ENCODE measurements around the gene CALU.

The CALU gene

GRCh38 chr7:128744366-128744905 lies 5.3 kb downstream of the CALU start:
- in situ Hi-C loops (cut with HindIII; ENCODE audit: low sequenced_read_pairs), result no loop called here

DNA sequence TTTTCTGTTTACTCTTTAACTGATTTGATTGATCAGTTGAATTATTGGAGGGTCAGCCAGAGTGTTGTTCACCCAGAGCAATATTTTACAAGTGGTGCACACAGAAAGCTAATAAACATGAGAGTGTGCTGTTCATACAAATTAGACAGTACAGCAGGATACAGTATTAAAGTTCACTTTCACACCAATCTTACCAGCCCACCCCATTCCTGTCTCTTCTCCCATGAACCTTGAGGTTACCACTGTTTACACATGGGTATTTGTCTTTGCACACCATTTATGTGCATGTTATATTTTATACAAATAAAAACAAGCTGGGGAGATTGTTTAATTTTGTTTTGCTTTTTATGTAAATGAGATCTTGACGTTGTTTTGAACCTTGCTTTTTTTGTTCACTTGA lies 6.5 kb downstream of the CALU start:
- in situ Hi-C loops (cut with HindIII; ENCODE audit: low sequenced_read_pairs), result no loop called here

DNA sequence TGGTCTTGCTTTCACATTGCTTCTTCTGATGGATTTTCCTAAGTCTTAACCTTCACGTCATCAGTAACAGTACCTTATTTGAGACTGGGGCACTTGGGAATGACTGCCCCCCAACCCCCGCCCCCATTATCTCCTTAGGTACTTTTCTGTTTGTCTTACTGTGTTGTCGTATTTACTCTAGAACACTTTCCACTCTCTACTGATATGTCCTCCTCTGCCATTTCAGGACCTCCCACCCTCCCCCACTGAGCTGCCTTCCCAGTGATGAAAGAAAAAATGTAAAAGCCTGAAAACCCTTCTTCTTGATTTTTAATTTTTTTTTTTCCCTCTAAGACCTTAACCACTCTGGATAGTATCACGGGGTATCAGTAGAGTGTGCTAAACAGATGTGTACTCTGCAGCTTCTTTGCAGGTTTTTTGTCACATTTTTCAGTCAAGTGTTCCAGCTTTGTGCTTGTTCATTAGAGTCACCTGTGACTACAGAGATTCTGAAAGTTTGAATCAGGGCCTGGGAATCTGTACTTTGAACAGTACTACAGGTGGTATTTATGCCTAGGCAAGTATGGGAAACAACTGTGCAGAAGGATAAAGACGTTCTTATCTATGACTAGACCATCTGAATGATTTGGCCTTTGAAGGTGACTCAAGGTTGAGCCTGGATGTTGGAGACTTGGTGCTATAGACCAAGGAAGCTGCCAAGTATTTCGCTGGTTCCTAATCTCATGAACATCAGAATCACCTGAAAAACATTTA lies 8.3 kb downstream of the CALU start:
- in situ Hi-C loops (cut with HindIII; ENCODE audit: low sequenced_read_pairs), result no loop called here

GRCh38 chr7:128752251-128752650 lies 13.1 kb downstream of the CALU start:
- in situ Hi-C loops (cut with HindIII; ENCODE audit: low sequenced_read_pairs), result no loop called here

DNA sequence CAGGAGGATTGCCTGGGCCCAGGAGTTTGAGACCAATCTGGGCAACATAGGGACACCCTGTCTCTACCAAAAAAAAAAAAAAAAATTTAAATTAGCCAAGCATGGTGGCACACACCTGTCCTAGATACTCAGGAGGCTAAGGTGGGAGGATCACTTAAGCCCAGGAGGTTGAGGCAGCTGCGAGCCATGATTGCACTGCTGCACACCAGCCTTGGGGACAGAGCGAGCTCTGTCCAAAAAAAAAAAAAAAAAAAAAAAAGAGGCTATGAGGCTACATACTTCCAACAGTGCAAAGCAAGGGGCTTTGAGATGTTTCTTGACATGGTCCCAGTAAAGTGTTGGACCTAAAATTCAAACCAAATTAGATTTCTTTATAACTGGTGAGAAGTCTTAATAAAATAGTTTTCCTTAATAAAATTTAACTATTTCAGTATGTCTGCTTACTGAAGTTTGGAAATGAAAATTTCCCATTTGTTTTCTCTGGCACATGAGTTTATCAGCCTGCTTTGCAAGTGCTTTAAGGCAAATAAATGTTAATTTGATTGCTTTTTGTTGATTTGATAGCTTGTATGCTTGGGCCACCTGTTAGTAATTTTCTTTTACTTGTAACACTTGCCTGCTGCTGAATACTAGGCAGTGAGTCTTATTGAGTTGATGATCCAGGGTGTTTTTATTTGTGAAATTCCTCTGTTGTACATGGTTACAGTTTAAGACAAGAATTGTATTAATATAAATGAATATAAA lies 16.1 kb downstream of the CALU start:
- in situ Hi-C loops (cut with HindIII; ENCODE audit: low sequenced_read_pairs), result no loop called here

DNA sequence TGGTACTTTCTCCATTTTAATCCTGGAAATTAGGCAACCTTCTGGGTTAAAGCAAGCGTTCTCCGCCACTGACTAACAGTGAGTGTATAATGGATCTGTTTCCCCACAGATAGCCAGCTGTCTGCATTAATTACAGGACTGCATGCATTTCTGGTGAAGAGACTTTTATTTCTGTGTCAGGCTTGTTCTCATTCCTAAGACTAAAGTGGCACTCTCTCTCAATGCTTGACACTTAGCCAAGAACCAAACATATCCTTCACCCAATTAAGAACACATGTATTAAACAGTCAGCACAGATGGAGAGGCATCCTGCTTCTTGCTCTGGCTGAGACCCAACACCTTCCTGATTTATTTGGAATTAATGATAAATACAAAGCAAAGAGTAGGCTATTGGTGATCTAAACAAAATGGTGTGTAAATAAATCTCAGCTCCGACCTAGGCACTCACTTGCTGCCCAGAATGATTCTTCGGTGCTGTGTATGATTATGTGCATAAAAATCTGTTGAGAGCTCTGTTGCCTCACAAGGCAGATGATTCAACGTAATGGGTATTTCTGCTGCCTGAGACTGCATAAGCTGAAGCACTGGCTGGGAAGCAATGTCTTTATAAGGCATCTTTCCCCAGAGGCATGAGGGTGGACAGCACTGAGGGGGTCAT lies 16.8 kb downstream of the CALU start:
- in situ Hi-C loops (cut with HindIII; ENCODE audit: low sequenced_read_pairs), result no loop called here

- in situ Hi-C loops (cut with HindIII; ENCODE audit: low sequenced_read_pairs), result no loop called here
Observed at GRCh38 chr7:128757203-128757602, 18.0 kb downstream of the CALU start.

DNA sequence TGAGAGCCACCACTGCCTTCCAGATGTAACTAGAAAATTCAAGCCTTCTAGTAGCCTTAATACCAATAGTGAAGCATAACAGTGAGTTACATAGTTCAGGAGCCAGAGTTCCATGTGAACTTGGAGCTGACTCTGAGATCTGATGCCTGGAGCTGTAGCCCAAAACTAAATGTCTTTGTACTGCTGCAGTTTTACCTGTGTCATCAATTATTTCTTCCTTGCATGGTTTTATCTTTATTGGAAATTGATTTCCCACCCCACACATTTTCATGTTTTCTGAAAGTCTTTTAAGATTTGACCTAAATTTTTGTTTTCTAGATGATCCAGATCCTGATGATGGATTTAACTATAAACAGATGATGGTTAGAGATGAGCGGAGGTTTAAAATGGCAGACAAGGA lies 19.4 kb downstream of the CALU start:
- in situ Hi-C loops (cut with HindIII; ENCODE audit: low sequenced_read_pairs), result no loop called here

- in situ Hi-C loops (cut with HindIII; ENCODE audit: low sequenced_read_pairs), result no loop called here
Observed at GRCh38 chr7:128759242-128759641, 20.1 kb downstream of the CALU start.

GRCh38 chr7:128763541-128763940 lies 24.4 kb downstream of the CALU start:
- in situ Hi-C loops (cut with HindIII; ENCODE audit: low sequenced_read_pairs), result no loop called here

DNA sequence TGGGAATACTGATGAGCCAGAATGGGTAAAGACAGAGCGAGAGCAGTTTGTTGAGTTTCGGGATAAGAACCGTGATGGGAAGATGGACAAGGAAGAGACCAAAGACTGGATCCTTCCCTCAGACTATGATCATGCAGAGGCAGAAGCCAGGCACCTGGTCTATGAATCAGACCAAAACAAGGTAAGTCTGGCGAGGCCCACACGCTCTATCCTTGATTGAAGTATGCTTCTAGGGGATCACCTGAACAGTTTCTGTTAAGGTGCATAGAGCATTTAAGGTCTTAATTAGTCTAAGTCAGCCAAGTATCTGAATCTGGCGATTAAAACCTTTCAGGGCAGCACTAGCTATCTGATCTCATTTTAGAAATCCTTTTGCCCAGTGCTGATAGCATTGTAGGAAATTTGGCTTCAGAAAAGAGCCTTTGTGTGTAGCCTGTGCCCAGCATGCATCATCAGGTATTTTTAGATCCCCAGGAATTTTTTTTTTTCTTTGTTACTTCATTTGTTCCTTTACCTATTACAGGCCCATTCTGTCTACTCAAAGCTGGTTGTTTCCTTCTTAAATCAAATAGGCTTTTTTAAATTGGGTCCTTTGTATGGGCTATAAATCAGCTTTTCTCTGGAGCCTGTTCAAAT lies 28.4 kb downstream of the CALU start:
- in situ Hi-C loops (cut with HindIII; ENCODE audit: low sequenced_read_pairs), result loop anchor here (5.0 kb wide), 1 partner anchor 40 kb away; no protein-coding TSS in a partner anchor

DNA sequence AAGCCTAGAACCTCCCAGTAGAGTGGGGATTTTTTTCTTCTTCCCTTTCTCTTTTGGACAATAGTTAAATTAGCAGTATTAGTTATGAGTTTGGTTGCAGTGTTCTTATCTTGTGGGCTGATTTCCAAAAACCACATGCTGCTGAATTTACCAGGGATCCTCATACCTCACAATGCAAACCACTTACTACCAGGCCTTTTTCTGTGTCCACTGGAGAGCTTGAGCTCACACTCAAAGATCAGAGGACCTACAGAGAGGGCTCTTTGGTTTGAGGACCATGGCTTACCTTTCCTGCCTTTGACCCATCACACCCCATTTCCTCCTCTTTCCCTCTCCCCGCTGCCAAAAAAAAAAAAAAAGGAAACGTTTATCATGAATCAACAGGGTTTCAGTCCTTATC lies 31.1 kb downstream of the CALU start:
- in situ Hi-C loops (cut with HindIII; ENCODE audit: low sequenced_read_pairs), result no loop called here

GRCh38 chr7:128773604-128774003 lies 34.4 kb downstream of the CALU start:
- in situ Hi-C loops (cut with HindIII; ENCODE audit: low sequenced_read_pairs), result no loop called here

DNA sequence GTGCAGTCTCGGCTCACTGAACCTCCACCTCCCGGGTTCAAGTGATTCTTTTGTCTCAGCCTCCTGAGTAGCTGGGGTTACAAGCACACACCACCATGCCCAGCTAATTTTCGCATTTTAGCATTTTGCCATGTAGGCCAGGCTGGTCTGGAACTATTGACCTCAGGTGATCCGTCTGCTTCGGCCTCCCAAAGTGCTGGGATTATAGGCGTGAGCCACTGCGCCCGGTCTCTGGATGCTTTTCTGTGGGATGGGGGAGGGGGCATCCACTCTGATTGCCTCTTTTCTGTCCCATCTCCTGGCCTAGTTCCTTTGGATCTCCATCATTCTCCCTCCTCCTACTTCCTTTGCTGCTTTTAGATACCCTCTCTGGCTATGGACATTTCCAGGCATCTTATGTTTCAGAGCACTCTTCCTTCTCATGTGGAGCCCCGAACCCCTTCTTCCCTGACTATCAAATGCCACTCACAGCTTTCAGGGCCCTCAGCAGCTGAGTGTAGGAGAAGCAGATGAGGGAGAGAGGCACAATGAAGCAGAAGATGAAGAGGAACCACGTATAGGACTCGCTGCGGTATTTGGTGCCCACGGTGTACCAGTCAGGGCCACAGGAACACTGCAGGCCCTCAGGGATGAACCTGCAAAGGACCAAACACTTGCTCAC lies 35.0 kb downstream of the CALU start:
- in situ Hi-C loops (cut with HindIII; ENCODE audit: low sequenced_read_pairs), result no loop called here

DNA sequence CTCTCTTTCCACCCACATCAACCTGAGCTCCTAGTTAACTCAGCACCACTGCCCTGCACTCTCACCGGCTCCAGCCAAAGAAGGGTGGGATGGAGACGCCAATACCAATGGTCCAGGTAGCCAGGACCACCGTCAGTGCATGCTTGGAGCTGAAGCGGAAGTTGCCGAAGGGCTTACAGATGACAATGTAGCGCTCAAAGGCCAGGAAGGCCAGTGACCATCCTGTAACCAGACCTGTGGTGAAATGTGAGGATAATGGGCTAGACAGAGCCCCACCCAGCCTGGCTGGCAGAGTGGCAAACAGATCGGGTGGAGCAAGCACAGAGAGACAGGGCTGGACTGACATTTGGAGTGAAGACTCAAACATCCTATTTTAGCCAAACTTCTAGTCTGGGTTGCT lies 35.8 kb downstream of the CALU start:
- in situ Hi-C loops (cut with HindIII; ENCODE audit: low sequenced_read_pairs), result no loop called here

GRCh38 chr7:128775744-128776474 lies 36.8 kb downstream of the CALU start, which contains the start of gene OPN1SW:
Gene OPN1SW (minus strand): TSS chr7:128775794. CDS start chr7:128775781, 13 bp downstream.
- in situ Hi-C loops (cut with HindIII; ENCODE audit: low sequenced_read_pairs), result no loop called here

DNA sequence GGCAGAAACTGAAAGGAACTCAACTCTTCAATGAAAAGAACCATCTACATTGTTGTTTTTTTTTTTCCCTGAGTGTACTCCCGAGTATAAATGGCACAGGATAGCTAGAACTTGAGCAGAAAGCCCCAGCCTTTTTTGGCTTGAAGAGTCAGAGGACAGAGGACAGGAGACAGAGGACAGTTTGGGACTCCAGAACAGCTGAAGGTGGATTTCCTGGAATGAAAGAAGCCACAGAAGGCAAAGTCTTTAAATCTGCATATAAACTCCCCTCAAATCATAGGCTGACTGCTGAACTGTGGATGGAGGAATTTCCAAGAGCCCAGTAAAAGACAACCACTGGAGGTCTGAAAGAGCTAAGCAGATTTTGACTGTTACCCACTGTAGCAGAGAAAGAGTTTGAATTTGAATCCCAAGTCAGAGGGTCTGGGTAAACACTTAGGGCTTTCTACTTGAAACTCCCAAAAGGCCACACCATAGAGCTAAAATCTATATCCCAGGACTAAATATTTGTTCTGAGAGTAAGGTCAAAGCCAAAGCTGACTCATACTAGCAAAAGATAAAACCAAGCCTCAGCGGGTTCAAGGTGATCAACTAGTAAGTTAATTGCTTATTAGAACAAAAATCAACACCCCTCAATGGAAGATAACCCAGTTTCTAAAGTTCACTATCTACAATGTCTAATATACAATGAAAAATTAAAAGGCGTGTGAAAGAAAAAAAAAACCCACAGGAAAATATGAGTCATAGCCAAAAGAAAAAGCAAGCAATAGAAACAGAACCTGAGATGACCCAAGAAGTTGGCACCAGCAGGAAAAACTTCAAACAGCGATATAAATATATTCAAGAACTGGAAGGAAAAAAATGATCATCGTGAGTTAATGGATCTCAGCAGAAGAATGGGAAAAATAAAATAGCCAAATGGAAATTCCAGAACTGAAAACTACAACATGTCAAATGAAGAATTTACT lies 38.3 kb downstream of the CALU start:
- in situ Hi-C loops (cut with HindIII; ENCODE audit: low sequenced_read_pairs), result no loop called here

GRCh38 chr7:128778946-128779345 lies 39.8 kb downstream of the CALU start:
- in situ Hi-C loops (cut with HindIII; ENCODE audit: low sequenced_read_pairs), result no loop called here

DNA sequence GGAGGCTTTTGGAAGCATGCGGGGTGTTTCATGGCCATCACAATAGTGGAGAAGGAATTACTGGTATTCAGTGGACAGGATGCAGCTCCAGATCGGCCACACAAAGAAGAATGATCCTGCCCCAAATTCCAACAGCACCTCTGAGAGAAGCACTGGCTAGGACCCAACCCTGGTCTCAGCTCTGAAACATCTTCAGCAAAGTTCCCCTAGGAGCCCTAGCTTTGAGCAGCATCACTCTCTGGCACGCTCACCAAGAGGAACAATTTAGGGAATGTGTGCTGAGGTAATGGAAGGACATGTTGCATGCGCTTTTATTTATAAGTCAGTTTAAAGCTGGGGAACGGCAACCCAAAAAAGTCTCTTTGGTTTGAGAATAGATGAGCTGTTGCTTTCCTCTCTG lies 42.0 kb downstream of the CALU start:
- in situ Hi-C loops (cut with HindIII; ENCODE audit: low sequenced_read_pairs), result no loop called here

Measured in endothelial cell of hepatic sinusoid (primary cell).